KMS-11 (cell line): ENCODE measurements around the gene ZNF423.

Experiments
- H2AFZ ChIP-seq: fragments of 200-600 bp; sonication (generic); 2 replicates; pipeline ENCODE4 v1.6.1; 2016; ENCODE audit warnings: antibody characterized with exemption, mixed run types, low read depth
- H3K27ac ChIP-seq: fragments of 200-600 bp; sonication (generic); 2 replicates; pipeline ENCODE4 v1.6.1; 2016; ENCODE audit warnings: mild to moderate bottlenecking, mixed run types
- H3K27me3 ChIP-seq: fragments of 200-600 bp; sonication (generic); 2 replicates; pipeline ENCODE4 v1.6.1; 2017; ENCODE audit warnings: mild to moderate bottlenecking, low read depth, mixed run types, moderate library complexity; ENCODE audit not compliant: insufficient read depth
- H3K36me3 ChIP-seq: fragments of 200-600 bp; sonication (generic); 2 replicates; pipeline ENCODE4 v1.6.1; 2017; ENCODE audit warnings: mild to moderate bottlenecking, mixed run types; ENCODE audit not compliant: insufficient read depth
- H3K4me1 ChIP-seq: fragments of 200-600 bp; sonication (generic); 2 replicates; pipeline ENCODE4 v1.6.1; 2016; ENCODE audit warnings: mild to moderate bottlenecking, low read depth, mixed run types; ENCODE audit not compliant: poor library complexity, severe bottlenecking
- H3K4me2 ChIP-seq: fragments of 200-600 bp; sonication (generic); 2 replicates; pipeline ENCODE4 v1.7.0; 2016; ENCODE audit warnings: mild to moderate bottlenecking, mixed run types
- H3K4me3 ChIP-seq: fragments of 200-600 bp; sonication (generic); IDR thresholded peaks from 2 replicates; pipeline ENCODE4 v1.6.1; 2017; ENCODE audit warnings: low read depth, low read length, mixed read lengths; ENCODE audit not compliant: insufficient read depth
- H3K79me2 ChIP-seq: fragments of 200-600 bp; sonication (generic); 2 replicates; pipeline ENCODE4 v1.6.1; 2016; ENCODE audit warnings: low read depth, mixed run types; ENCODE audit not compliant: insufficient read depth
- H3K9ac ChIP-seq: fragments of 200-600 bp; sonication (generic); 2 replicates; pipeline ENCODE4 v1.6.1; 2016; ENCODE audit warnings: mild to moderate bottlenecking, mixed run types
- H4K20me1 ChIP-seq: fragments of 200-600 bp; sonication (generic); 2 replicates; pipeline ENCODE4 v1.6.1; 2016; ENCODE audit warnings: mild to moderate bottlenecking, mixed run types; ENCODE audit not compliant: insufficient read depth
- CTCF ChIP-seq: fragments of 200-600 bp; sonication (generic); conservative IDR thresholded peaks from 2 replicates; pipeline ENCODE4 v1.6.1; 2017; ENCODE audit warnings: low read depth, mild to moderate bottlenecking, antibody characterized with exemption, low read length, moderate library complexity, mixed read lengths

ZNF423 gene

GRCh38 chr16:49696414-49697101, 159.4 kb downstream of the ZNF423 start:
- Histone ChIP-seq H2AFZ (no peak overlapping the region), H3K4me2 (no peak overlapping the region), H3K36me3 (no peaks in the 10 kb centered on the region), H3K27me3 (peaks cover 2% of the 10 kb centered on the region; the same call in 1 of the 2 replicates), H3K4me1 (no peaks in the 10 kb centered on the region), H3K27ac (no peak overlapping the region), H3K4me3 (no peak overlapping the region), H4K20me1 (no peaks in the 10 kb centered on the region), H3K9ac (no peak overlapping the region), H3K79me2 (no peaks in the 10 kb centered on the region)
- TF ChIP-seq CTCF, result no peak

- Histone ChIP-seq H3K4me1 (no peaks in the 10 kb centered on the region), H3K79me2 (no peaks in the 10 kb centered on the region), H3K9ac (no peak overlapping the region), H3K4me3 (no peak overlapping the region), H4K20me1 (no peaks in the 10 kb centered on the region), H3K4me2 (no peak overlapping the region), H3K27me3 (peaks cover 2% of the 10 kb centered on the region; the same call in 1 of the 2 replicates), H3K36me3 (no peaks in the 10 kb centered on the region), H3K27ac (no peak overlapping the region), H2AFZ (no peak overlapping the region)
- TF ChIP-seq CTCF, result no peak
Measured at GRCh38 chr16:49695782-49696413, 160.0 kb downstream of the ZNF423 start.

GRCh38 chr16:49693445-49693844, 162.5 kb downstream of the ZNF423 start:
- Histone ChIP-seq H2AFZ (no peak overlapping the region), H3K4me3 (no peak overlapping the region), H3K9ac (no peak overlapping the region), H3K27me3 (peaks cover 9% of the 10 kb centered on the region; the same call in 1 of the 2 replicates), H3K79me2 (no peaks in the 10 kb centered on the region), H4K20me1 (no peaks in the 10 kb centered on the region), H3K4me2 (no peak overlapping the region), H3K4me1 (no peaks in the 10 kb centered on the region), H3K27ac (no peak overlapping the region), H3K36me3 (no peaks in the 10 kb centered on the region)
- TF ChIP-seq CTCF, result no peak

GRCh38 chr16:49690778-49691177, 165.1 kb downstream of the ZNF423 start:
- no peak overlapping the region for H3K9ac ChIP-seq
- no peaks in the 10 kb centered on the region for H4K20me1 ChIP-seq
- H3K4me1 ChIP-seq, result no peaks in the 10 kb centered on the region
- H3K4me3 ChIP-seq, result no peak overlapping the region
- no peaks in the 10 kb centered on the region for H3K79me2 ChIP-seq
- H3K4me2 ChIP-seq, result no peak overlapping the region
- no peak overlapping the region for H3K27ac ChIP-seq
- H3K27me3 ChIP-seq, result peaks cover 25% of the 10 kb centered on the region; the same call in 1 of the 2 replicates
- no peaks in the 10 kb centered on the region for H3K36me3 ChIP-seq
- H2AFZ ChIP-seq, result no peak overlapping the region
- no peak for TF ChIP-seq CTCF
